Measurements from ENCODE around the gene LECT2.

GRCh38 chr5:135976216-135976615, 21.4 kb upstream of the LECT2 start:
- no peak for TF ChIP-seq CTCF (IDR thresholded peaks at IDR 0.05)
- TF ChIP-seq POLR2A (IDR thresholded peaks at IDR 0.05) = no peak
